Chondrocyte (in vitro differentiated cells): ENCODE measurements around the gene CABP2. TPM values are rescaled to one million over a fixed set of nuclear protein-coding genes. Genes with fewer than 3 reads are reported as not detected.
"Not testable (repeated sequence)": the region's sequence is repeated elsewhere in the genome, so short reads cannot be mapped to it uniquely, and the experiment has no call there.

Experiments
- DNase-seq: peaks from one replicate; pipeline ENCODE4 v3.0.0; 2021; ENCODE audit warnings: mixed read lengths, low spot score
- H3K27ac Mint-ChIP-seq: one replicate; pipeline ENCODE4 v1.8.0; 2021; ENCODE audit warnings: mild to moderate bottlenecking, moderate library complexity, mixed read lengths; ENCODE audit not compliant: unreplicated experiment
- H3K27me3 Mint-ChIP-seq: 2 replicates; pipeline ENCODE4 v1.8.0; 2021; ENCODE audit warnings: low read depth, mixed read lengths
- H3K36me3 Mint-ChIP-seq: 2 replicates; pipeline ENCODE4 v1.8.0; 2021; ENCODE audit warnings: low read depth, mixed read lengths
- H3K4me1 Mint-ChIP-seq: 2 replicates; pipeline ENCODE4 v1.8.0; 2021; ENCODE audit warnings: low read depth, mild to moderate bottlenecking, mixed read lengths
- H3K4me3 Mint-ChIP-seq: one replicate; pipeline ENCODE4 v1.8.0; 2021; ENCODE audit warnings: mild to moderate bottlenecking, moderate library complexity, mixed read lengths; ENCODE audit not compliant: unreplicated experiment
- H3K9me3 Mint-ChIP-seq: 2 replicates; pipeline ENCODE4 v1.8.0; 2021; ENCODE audit warnings: low read depth, mixed read lengths
- CTCF ChIP-seq: fragments of 200-600 bp; sonication (generic); IDR thresholded peaks from 2 replicates; pipeline ENCODE4 v1.5.0; 2021; ENCODE audit warnings: antibody characterized with exemption, mild to moderate bottlenecking, moderate library complexity
- total RNA-seq: library from RNA; stranded (reverse); gene quantifications from 3 replicates; pipeline ENCODE4 v1.2.1, GENCODE V29; 2021

CABP2 gene
- total RNA-seq, 1 donor from 2014 or later, result not detected

- no peaks in the 10 kb centered on the region for H3K9me3 Mint-ChIP-seq
Measured at GRCh38 chr11:67514116-67514515, 9.1 kb downstream of the CABP2 start.

DNA sequence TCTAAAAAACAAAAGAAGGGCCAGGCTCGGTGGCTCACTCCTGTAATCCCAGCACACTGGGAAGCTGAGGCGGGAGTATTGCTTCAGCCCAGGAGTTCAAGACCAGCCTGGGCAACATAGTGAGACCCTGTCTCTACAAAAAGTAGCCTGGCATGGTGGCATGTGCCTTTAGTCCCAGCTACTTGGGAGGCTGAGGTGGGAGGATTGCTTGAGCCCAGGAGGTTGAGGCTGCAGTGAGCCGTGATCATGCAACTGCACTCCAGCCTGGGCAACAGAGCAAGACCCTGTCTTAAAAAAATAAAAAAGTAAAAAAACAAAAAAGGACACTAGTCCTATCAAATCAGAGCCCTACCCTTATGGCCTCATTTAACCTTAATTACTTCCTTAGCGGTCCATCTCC lies 11.7 kb downstream of the CABP2 start:
- H3K4me3 Mint-ChIP-seq, H3K9me3 Mint-ChIP-seq, H3K27ac Mint-ChIP-seq, H3K27me3 Mint-ChIP-seq, H3K36me3 Mint-ChIP-seq: not testable (repeated sequence)
- DNase-seq, result peak; percentile 26
- H3K4me1 Mint-ChIP-seq, result peaks cover 20% of the 10 kb centered on the region

More at GRCh38 chr11:67514116-67514515, 9.1 kb downstream of the CABP2 start:
- peaks cover 4% of the 10 kb centered on the region for H3K27me3 Mint-ChIP-seq
- DNase-seq, result no peak
- H3K27ac Mint-ChIP-seq, result no peak overlapping the region
- no peak for TF ChIP-seq CTCF
- no peaks in the 10 kb centered on the region for H3K36me3 Mint-ChIP-seq
- no peak overlapping the region for H3K4me3 Mint-ChIP-seq
- peaks cover 2% of the 10 kb centered on the region for H3K4me1 Mint-ChIP-seq

- Mint-ChIP-seq H3K4me3 (no peak overlapping the region), H3K27ac (no peak overlapping the region), H3K9me3 (no peaks in the 10 kb centered on the region), H3K27me3 (peaks cover 4% of the 10 kb centered on the region), H3K36me3 (no peaks in the 10 kb centered on the region), H3K4me1 (peaks cover 32% of the 10 kb centered on the region)
- no peak for TF ChIP-seq CTCF
- DNase-seq, result no peak
Measured at GRCh38 chr11:67510023-67510345, 13.3 kb downstream of the CABP2 start.

GRCh38 chr11:67508486-67509121 lies 14.6 kb downstream of the CABP2 start:
- H3K4me3 Mint-ChIP-seq, result peak overlapping the region; percentile 82
- H3K36me3 Mint-ChIP-seq, result no peaks in the 10 kb centered on the region
- peak overlapping the region; percentile 91 for H3K27ac Mint-ChIP-seq
- peaks cover 39% of the 10 kb centered on the region for H3K4me1 Mint-ChIP-seq
- TF ChIP-seq CTCF, result peak; percentile 44
- no peaks in the 10 kb centered on the region for H3K9me3 Mint-ChIP-seq
- DNase-seq, result peak; percentile 99
- H3K27me3 Mint-ChIP-seq, result no peaks in the 10 kb centered on the region

DNA sequence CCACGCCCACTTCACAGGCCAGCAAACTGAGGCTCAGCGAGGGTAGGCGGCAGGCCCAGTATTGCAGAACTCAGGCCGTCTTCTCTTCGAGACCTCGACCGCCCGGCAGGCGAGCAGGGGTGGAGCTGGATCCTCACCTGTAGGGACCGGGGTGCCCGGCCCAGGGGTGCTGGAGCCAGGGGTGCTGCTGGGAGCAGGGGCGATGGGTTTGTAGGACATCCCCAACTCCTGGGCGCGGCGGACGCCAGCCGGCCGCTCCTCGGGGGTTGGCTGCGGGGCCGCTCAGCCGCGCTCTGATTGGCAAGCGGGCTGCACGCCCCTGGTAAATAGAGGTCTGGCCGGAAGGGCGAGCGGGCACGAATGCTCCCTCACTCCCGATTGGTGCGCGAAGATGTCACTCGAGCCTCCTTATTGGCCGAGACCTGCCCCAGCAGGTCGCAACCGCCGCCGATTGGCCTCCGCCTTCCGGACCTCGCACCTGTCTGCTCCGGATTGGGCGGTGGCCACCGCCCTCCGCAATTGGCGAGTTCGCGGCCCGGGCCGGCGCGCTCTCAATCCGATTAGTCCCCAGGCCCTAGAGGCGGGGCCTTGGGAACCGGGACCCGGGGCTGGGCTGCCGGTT lies 15.3 kb downstream of the CABP2 start, which contains the start of gene CDK2AP2:
Gene CDK2AP2, minus strand, starts transcription at position 299 of the 622 bp plus-strand sequence. Its CDS starts 80 bp downstream, at position 219.
- H3K4me1 Mint-ChIP-seq, result peaks cover 43% of the 10 kb centered on the region
- no peaks in the 10 kb centered on the region for H3K9me3 Mint-ChIP-seq
- peak within 1 kb of the TSS; percentile 91 for H3K27ac Mint-ChIP-seq
- DNase-seq, result peak; percentile 100
- peak within 1 kb of the TSS; percentile 82 for H3K4me3 Mint-ChIP-seq
- no peak for TF ChIP-seq CTCF
- H3K27me3 Mint-ChIP-seq, result no peaks in the 10 kb centered on the region
- no peaks in the 10 kb centered on the region for H3K36me3 Mint-ChIP-seq
